NCI-H2196 treated with DMSO at 0.1 percent for 48 hours (cell line): ENCODE results near the gene RPL3.

Experiments used
- DNase-seq: peaks from one replicate; lab custom pipeline; 2025; ENCODE audit not compliant: unreplicated experiment; lab: John Stamatoyannopoulos, UW

The RPL3 gene

DNA sequence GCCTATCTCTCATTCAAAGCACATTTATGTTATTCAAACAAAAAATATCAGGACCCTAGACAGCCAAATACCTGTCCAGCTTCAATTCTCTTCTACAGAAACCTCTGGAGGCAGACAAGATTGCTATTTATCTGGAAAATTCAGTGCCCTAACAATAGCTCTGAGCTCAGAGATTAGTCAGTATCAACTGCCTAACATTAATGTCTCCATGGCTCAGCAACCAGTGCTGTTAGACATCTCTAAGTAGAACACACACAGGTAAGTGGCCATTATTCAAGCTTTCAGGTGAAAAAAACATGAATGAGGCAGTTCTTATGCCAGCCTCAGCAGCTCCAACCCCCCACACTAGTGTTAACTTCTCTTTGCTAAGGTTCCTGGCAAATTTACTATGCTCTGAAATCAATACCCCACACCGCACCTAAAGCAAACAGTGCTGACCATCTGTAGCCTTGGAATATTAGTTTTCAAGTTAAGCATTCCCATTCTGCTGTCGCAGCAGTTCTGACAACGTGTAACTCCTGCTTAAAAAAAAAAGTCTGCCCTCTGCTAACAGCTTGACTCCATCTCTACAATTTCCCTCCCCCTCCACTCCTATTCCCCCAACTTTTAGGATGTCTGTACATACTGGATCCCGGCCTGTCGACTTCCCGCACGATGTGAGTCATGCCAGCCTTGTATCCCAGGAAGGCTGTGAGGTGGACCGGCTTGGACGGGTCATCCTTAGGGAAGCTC is 1.5 kb downstream of the RPL3 start:
- DNase-seq: no peak

DNA sequence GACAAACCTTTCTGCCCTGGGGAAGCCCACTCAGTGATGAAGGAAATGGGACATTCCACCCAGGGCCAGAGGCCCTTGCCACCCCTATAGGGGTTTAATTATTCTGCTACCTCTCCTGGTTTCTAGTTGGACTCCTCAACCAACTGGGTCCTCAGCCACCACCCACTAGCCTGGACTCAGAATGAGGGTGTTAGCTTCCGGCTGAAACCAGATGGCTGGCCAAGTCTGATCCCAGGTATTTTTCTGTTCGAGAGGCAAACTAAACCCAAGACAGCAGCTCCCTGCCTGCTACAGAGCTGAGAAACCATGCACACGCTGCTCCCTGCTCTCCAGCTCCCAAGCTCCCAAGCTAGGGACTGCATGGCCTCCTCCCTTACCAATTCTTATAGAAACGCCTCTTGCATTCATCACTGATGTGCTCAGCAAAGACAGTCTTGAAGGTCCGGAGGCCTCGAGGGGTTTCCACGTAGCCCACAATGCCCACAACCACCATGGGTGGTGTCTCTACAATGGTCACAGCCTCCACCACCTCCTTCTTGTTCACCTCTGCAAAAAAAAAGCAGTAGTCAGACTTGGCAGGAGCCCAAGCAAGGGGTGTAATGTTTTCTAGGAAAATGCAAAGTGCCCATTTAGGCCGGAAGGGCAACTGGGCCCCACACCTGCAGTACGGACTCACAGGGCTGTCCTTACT is 2.2 kb downstream of the RPL3 start:
- no peak for DNase-seq

DNA sequence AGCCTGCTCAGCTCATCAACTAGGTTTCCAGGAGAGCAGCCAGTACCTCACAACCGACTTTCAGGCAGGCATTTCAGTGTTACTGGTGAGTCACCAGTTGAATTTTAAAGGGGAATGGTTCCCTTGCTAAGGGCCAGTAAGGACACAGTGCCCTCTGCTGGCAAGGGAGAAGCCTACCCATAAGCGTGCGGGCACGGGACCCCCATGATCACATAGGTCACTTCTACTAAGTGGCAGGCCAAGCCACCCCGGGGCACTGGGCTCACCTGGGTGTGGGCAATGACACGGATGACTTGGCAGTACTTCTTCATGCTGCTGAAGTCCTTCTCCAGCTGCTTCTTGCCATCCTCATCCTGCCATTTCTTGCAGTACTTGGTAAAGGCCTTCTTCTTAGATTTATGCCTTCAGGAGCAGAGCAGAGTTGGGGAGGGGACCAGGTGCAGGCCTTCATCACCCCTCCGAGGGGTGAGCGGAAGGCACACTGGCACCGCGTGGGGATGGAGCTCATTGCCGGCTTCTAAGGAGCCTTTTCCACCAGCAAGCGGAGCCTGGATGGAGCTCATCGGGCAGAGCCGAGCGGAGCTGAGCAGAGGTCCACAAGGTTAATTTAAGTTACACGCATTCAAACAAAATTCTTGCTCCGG is 2.9 kb downstream of the RPL3 start:
- DNase-seq: peak; percentile 44

DNA sequence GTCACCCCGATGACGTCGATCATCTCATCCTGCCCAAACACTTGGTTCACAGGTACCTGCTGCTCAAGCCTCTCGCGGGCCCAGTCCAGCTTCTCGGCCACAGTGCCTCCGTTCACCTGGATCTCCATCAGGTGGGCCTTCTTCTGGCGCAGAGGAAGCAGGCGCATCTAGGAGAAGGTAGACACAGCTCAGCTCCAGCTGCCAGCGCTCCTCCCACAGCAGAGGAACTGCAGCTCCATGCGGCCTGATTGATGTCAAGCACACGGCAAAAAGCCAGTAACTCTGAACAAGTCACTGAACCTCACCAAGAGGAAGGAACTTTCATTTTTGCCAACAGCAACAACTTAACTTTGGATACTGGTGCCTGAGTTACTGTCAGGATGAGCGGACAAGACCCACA is 4.0 kb downstream of the RPL3 start:
- DNase-seq: no peak

DNA sequence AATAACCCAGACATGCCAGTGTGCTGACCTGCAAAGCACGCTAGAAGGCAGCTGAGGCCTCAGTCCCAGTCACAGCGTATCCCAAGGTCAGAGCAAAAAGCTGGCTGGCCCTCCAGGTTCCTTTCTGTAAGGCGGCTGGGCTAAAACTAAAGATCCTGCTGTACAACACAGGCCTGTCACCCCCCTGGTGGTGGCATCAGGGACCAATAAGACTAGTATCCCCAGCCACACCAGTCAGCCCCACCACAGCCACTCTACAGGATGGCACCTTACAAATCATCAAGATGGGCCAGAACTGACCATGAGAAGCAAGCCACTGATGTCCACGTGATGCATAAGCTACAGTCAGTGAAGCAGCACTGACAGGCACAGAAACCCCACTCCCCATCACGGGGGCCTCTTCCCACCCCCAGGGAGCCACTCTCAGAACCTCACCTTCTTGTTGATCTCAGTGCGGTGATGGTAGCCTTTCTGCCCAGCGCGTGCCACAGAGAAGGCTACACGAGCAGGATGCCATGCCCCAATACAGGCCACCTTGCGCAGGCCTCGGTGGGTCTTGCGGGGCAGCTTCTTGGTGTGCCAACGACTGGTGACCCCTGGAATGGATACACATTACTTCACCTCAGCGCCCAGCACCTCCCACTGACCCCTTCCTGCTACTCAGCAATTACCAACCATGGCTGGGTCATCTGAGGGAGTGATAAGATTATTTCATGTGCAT is 5.0 kb downstream of the RPL3 start:
- no peak for DNase-seq

DNA sequence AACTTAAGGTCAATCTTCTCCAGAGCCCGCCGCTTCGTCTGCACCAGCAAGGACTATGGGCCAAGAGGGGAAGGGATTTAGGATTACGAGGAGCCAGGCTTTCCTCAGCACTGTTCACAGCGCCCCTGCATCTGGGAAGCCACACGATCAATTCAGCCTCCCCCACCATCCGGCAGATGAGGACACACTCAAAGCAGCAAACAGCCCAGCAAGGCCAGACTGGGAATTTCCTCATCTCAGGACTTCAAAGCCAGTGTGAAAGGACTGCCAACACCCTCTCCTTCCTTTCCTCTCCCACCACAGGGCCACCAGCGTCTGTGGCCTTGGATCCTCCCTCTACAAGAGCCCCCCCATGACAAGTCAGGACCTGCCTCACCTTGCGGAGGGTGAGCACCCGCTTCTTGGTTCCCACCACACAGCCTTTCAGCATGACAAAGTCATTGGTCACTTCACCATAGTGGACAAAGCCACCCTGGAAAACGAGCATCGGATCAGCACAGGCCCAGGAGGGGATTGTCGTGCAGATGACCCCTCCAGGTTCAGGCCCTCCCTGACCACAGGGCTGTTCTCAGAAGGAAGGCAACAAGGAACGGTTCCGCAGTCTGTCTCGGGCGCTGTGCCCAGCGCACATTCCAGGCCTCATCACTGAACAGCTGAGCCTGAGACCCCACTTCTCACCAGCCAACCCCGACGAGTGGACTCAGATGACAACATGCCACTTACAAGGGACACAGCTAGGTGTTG is 6.0 kb downstream of the RPL3 start:
- DNase-seq: no peak

DNA sequence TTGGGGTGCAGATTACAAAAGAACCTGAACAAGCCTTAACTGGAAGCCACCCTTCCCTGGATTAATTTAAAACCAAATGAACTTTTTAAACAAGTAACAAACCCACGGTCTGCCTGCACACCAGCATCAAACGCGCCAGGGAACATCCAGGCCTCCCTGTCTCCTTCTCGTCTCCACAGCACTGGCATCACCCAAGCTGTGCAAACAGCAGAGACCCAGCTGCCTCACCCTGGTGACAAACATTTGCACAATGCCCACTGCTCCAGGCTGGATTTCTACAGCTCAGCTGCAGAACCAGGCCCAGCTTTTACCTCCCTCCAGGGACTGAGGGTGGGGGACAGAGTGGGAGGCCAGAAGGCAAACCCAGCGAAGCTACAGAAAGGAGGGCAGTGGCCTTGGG is 7.0 kb downstream of the RPL3 start:
- no peak for DNase-seq

DNA sequence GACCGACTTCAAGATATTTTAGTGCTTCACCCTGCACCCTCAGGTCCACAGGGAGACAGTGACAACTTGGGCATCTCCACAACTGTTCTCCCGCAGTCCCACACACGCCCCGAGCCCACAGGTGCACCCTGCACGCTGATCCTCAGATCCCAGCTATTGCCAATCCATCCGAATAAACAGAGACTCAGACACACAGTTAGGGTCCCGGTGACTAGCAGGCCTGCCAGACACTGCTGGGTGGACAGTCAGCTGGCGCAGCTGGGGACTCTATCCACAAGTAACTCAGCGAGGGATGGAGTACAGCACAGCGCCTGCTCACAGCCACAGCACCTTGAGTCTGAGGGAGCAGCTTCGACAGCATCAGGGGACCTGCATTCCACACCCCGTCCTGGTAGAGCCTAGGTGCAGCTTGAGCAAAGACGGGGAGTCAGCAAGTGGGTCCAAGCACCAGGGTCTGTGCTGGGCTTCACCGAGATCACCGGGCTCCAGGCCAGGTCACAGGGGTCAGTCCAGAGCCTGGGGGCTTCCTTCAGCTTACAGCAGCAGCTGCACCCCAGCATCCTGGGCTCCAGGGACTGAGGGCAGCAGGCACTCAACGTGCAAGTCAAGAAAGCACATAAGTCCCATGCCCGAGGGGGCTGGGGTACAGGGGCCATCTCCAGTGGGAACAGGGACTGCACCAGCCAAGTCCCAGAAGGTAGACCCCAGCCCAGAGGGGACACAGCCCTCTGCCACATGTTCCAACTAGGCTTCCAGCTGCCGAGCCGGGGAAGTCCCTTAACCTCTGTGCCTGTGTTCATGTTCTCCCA is 7.6 kb downstream of the RPL3 start:
- DNase-seq: no peak

DNA sequence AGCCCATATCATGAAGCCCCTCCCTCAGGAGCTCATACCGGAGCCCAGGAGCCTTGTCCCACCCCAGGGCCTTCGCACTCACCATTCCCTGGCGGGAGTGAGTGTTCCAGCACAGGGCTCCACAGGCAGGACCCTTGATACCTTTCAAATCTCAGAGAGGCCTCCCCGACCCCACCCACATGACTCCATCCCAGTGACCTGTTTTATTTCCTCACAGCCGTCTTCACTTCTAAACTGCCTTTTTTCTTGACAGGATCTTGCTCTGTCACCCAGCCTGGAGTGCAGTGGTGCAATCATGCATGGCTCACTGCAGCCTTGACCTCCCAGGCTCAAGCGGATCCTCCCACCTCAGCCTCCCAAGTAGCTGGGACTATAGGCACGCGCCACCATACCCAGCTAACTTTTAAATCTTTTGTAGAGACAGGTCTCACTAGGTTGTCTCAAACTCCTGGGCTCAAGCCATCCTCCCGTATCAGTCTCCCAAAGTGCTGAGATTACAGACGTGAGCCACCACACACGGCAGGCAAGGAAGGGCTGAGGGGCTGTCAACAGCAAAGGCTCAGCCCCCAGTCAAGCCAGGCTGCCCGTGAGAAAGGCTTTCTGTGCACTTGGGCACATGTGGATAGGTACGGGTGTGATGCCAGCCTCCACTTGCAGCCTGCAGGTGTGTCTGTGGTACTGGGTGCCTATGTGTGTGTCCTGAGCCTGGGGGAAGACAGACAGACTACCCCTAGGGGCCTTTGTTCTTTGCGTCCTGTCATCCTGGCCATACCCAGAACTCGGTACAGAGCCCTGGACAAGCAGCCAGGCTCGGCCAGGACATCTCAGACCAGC is 9.3 kb downstream of the RPL3 start:
- DNase-seq: no peak

DNA sequence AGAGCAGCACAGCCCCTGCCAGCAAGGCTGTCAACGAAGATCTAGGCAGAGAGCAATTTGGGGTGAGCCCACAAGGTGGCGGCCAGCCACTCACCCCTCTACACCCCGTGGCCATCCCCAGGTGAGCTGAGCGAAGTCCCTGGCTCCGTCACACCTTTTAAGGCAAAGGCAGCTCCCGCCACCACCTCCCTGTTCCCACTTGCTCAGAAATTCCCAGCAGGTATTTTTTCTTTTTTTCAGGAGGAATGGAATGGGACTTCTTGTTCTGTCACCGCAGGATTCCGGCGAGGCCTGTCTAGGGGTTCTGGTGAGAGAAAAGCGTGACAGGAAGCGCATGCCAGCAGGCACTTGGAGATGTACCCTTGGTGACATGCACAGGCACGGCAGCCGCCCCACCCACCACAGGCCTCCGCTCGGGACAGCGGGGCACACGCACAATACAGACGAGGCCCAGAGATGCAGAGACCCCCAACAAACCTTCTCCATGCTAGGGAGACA is 10.0 kb downstream of the RPL3 start:
- DNase-seq: no peak

DNA sequence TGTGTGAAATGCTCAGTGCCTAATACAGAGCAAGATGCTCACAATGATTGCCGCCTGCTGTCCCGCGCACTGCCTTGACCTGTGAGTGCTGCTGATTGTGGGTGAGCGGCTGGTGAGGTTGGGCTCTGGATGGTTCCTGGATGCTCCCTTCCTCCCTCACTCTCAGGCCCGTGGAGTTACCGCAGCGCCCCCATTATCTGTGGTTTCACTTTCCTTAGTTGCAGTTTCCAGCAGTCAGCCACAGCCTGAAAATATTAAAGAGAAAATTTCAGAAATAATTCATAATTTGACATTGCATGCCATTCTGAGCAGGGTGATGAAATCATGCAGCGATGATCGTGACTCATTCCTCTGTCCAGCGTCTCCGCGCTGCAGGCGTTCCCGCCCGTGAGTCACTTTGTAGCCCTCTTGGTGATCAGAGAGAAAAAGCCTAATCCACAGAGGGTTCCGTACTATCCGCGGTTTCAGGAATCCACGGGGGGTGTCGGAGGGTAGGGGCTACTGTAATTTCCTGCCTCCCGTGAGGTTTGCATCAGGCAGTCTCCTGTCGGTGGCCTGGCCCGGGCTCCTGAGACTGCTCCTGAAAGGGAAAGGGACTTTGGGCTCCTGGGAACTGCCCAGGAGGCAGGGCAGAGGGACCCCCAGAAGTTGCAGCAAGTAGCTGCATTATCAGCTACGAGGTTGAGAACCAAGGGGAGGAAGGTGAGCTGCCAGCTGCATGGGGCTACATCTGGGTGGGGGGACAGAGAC is 10.6 kb downstream of the RPL3 start:
- no peak for DNase-seq

DNA sequence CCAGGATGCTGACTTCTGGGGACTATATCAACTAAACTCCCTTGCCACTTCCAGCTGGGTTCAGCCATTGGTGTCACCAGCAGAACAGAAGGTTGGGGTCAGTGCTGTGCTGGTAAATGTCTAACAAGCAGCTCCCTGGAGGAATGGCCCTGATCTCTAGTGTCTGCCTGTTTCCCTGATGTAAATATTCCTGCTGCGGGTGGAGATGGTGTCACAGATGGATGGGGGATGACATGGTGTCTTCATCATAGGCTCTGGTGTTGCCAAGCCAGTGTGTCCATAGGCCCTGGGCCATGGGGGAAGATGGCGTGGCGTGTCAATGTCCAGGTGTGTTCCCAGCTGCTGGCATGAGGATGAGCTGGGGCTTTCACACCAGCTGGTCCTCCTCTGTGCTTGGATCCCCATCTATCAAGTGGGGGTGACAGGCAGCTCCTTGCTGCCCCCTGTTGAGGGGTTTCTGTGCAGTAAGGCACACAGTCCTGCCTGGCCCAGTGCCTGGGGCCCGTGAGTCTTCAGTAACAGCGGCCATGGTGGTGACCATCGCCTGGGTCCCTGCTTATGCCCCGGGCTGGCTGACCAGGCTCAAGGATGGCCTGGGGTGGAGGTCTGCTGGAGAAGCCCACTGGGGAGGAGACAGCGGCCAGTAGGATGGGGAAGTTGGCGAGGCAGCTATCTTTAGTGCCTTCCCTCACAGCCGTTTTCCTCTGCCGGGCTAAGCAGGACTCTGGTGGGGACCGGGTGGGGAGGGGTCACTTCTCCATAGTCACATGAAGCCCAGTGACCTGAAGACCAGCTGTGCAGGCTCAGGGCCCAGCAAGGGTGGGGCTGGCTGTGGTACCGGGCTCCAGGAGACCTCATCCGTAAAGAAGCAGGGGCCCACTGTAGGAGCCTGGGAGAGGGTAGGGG is 12.7 kb downstream of the RPL3 start:
- no peak for DNase-seq

DNA sequence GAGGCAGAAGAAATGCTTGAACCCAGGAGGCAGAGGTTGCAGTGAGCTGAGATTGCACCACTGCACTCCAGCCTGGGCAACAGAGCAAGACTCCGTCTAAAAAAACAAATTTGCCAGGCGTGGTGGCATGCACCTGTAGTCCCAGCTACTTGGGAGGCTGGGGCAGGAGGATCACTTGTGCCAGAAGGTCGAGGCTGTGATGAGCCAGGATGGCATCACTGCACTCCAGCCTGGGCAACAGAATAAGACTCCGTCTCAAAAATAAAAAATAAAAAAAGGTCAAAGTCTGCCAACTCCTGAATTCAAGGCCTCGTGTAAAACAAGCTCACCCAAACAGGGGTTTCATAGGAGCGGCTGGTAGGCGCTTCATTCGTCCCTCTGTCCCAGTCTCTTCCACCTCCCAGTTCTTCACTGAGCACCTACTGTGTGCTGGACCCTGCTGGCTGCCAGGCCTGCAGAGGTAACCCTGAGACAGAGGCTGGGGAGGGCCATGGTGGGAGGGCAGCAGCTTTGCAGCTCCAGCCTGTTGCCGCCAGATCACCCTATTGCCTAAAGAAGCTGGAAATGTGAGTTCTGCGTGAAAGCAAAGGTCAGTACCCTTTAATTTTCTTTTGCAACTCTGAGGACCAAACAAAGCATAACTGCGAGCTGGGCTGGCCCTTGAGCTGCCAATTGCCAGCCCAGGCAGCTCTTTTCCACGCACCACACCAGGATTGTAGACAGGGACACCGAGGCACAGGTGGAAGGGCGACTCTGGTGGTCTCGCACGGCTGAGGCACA is 15.3 kb downstream of the RPL3 start:
- DNase-seq: no peak

DNA sequence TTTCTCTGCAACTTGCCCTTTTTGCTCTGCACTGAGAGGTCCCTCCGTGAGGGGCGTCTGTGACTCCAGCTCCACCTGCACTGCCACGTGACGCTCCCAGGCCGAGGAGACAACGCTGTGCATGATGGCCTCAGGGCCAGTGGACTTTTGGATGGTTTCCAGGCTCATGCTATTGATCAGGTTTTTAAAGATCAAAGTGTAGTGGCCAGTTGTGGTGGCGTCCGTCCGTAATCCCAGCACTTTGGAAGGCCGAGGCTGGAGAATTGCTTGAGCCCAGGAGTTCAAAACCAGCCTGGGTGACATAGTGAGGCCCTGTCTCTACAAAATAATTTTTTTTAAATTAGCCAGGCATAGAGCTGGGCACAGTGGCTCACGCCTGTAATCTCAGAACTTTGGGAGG is 16.1 kb downstream of the RPL3 start:
- no peak for DNase-seq

DNA sequence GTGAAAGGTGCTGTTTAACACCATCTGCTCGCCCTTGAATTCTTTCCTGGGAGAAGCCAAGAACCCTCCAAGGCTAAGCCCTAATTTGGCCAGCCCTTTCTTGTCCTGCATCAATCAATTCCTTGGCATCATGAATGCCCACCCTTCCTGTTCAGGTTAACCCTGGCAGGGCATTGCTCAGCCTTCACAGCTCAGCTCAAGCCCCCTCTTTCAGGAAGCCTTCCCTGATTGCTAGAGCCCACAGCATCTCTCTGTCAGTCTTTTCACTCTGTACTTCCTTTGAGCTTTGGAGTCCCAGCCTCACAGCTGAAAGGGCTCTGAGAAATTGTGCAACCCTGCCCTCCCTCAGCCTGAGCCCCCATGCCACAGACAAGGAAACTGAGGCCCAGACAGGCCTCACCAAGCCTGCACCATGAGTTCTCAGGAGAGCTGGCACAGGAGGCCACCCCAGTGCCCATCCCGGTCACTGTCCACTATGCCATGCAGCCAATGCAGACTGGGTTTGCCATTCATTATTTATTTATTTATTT is 16.9 kb downstream of the RPL3 start:
- DNase-seq: no peak

DNA sequence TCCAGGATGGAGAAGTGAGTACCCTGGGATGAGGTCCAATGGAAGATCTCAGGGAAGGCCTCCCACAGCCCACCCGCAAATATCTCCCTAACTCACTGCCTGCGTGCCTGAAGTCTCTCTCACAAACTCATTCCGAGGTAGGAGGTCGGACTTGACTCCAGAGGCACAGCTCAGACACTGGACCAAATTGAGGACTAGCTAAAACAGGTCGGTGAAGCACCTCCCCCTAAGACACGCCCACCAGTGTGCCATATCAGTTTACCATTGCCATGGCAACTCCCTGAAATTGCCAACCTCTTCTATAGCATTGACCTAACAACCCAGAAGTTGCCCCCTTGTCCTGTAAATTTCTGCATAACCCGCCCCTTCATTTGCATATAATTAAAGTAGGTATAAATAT is 17.5 kb downstream of the RPL3 start:
- DNase-seq: no peak
